Kidney capillary endothelial cell (primary cell): Measurements from ENCODE around the gene SHISA5.
"Not testable (repeated sequence)": the region's sequence is repeated elsewhere in the genome, so short reads cannot be mapped to it uniquely, and the experiment has no call there.

Experiments used
- DNase-seq: peaks from one replicate; pipeline ENCODE4 v3.0.0-alpha.2; 2018; ENCODE audit warnings: low spot score

SHISA5 gene

GRCh38 chr3:48504051-48504946 lies at the start of gene SHISA5:
Gene SHISA5 (minus strand): TSS chr3:48504174. CDS start chr3:48504094, 80 bp downstream.
- DNase-seq: peak; percentile 58

GRCh38 chr3:48553361-48553760 lies 49.4 kb upstream of the SHISA5 start:
- DNase-seq: no peak

GRCh38 chr3:48552111-48552951 lies 48.4 kb upstream of the SHISA5 start:
- DNase-seq: no peak

DNA sequence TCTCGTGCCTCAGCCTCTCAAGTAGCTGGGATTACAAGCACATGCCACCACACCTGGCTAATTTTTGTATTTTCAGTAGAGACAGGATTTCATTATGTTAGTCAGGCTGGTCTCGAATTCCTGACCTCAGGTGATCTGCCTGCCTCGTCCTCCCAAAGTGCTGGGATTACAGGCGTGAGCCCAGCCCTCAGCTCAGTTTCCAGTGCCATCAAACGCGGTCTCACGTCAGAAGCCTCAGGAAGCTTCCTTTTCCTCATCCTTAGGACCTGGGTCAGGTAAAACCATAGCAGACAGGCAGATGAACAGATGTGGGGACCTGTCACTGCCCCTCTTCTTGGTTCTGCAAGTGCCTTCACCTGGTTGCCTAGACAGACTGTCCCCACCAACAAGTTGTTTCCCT lies 47.7 kb upstream of the SHISA5 start:
- not testable (repeated sequence) for DNase-seq

GRCh38 chr3:48548729-48549705 lies 45.0 kb upstream of the SHISA5 start:
- peak; percentile 87 for DNase-seq

DNA sequence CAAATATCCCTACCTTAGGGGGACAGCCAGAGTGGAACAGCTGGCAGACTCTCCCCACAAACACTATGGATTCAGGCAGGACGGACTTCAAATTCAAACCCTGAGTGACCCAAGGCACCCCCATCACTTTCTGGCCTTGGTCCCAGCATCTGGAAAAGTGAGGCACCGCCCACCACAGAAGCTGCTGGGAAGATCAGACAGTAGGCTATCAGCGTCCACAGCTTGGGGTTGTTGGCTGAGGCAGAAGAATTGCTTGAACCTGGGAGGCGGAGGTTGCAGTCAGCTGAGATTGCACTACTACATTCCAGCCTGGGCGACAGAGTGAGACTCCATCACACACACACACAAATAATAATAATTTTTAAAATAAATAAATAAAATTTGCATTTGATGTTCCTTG lies 44.2 kb upstream of the SHISA5 start:
- no peak for DNase-seq

GRCh38 chr3:48546203-48546829 lies 42.3 kb upstream of the SHISA5 start:
- no peak for DNase-seq

GRCh38 chr3:48544141-48544540 lies 40.2 kb upstream of the SHISA5 start:
- DNase-seq: no peak

- no peak for DNase-seq
Measured at GRCh38 chr3:48543271-48543866, 39.4 kb upstream of the SHISA5 start.

DNA sequence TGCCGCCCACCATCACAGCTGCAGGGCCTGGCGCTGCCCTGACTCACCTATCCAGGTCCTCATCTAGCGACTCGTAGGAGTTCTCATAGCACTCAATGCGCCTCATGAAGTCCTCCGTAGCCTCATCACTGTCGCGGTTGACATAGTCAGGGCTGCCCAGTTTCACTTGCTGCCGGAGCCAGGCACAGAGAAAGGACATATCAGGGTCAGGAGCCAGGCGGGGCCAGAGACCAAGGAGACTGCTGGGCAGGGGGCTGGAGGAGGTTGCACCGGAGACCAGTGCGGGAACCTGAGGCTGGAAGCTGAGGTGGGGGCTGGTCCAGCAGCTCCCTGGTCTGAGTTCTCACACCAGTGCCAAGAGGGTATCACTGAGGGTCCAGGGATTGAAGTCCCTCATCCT lies 34.5 kb upstream of the SHISA5 start:
- DNase-seq: no peak

DNA sequence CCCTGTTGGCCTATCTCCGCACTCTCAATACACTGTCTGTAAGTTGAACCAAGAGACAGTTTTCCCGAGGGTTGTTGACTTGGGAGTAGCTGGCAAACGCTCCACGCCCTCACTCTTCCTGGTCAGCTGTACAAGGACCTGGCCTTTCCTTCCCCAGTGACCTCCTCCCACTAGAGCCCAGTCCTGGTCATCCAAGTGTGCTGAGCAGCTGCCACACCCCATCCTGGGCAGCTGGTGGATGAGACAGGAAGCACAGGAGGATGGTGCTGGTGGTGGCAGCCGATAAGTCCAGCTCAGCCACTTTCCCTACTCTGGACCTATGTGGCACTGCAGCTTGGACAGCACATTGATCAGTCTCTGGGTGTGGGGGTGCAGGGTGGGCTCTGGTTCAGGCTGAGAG lies 32.8 kb upstream of the SHISA5 start:
- no peak for DNase-seq

- DNase-seq: no peak
Measured at GRCh38 chr3:48536116-48536515, 32.1 kb upstream of the SHISA5 start.

GRCh38 chr3:48535578-48535977 lies 31.6 kb upstream of the SHISA5 start:
- DNase-seq: no peak

DNA sequence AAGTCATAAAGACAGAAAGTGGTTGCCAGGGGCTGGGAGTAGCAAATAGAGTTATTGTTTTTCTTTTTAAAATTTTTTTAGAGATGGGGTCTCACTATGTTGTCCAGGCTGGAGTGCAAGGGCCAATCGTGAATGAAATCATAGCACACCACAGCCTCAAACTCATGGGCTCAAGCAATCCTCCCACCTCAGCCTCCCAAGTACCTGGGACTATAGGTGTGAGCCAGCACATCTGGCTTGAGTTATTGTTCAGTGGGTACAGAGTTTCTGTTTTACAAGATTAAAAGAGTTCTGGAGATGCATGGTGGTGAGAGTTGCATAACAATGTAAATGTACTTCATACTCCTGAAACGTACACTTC lies 29.0 kb upstream of the SHISA5 start:
- no peak for DNase-seq

GRCh38 chr3:48532271-48532976 lies 28.4 kb upstream of the SHISA5 start:
- DNase-seq: no peak

GRCh38 chr3:48530701-48531100 lies 26.7 kb upstream of the SHISA5 start:
- DNase-seq: not testable (repeated sequence)

DNA sequence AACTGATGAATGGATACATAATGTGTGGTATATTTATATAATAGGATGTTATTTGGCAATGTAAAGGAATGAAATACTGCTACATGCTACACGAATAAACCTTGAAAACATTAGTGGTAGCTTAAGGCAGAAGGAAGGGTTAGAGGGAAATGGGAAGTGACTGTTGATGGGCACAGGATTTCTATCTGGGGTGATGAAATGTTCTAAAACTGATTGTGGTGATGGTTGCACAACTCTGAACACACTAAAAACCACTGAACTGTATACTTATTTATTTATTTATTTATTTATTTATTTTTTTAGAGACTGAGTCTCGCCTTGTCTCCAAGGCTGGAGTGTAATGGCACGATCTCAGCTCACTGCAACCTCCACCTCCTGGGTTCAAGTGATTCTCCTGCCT lies 24.8 kb upstream of the SHISA5 start:
- DNase-seq: no peak

DNA sequence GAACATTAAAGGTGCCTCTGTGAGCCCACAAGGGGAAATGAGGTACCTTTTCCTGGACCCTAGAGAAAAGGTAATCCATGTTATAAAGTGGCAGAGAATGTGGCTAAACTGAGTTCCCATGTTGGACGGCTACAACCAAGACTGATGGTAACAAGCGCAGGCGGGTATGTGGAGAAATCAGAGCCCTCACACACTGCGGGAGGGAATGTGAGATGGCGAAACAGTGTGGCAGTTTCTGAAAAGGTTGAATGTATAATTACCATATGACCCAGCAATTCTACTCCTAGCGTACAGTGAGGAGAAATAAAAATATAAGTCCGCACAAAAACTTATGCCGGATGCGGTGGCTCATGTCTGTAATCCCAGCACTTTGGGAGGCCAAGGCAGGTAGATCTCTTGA lies 24.1 kb upstream of the SHISA5 start:
- DNase-seq: no peak

- DNase-seq: no peak
Measured at GRCh38 chr3:48524970-48525369, 21.0 kb upstream of the SHISA5 start.

DNA sequence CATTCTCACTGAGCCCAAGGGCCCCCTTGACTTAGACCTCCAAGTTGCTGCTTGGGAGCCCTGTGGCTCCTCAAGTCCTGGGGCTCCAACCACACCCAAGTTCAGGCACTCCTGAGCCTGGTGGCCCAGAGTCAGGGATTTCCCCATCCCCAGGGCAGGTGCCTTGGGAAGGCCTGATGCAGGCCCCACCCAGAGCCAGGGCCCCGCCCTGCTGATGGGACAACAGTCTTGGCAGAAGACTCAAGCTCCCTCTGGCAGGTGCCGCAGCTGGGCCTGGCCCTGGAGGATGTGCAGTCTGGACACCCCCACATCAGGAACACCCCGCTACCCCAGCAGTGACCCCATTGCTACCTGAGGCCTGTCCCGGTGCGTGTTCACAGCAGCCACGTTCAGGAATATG lies 17.7 kb upstream of the SHISA5 start:
- no peak for DNase-seq
